HEK293 (cell line): Measurements from ENCODE around the gene SLC9A9.

ENCODE experiments used
- CTCF ChIA-PET: fragments of 350-600 bp; formaldehyde crosslinking; extraction: SDS; loops from one replicate; lab custom pipeline; 2021; ENCODE audit warnings: antibody characterized with exemption; lab: Yijun Ruan, JAX
- POLR2A ChIA-PET: fragments of 300-600 bp; formaldehyde crosslinking; extraction: SDS; loops from one replicate; lab custom pipeline; 2020; ENCODE audit warnings: antibody characterized with exemption, inconsistent platforms; lab: Yijun Ruan, JAX
- H3K27ac ChIP-seq: fragments of 200-500 bp; sonication (Bioruptor generic); 2 replicates; pipeline ENCODE4 v1.5.1; 2014; ENCODE audit warnings: low read depth, low read length, control low read depth, inconsistent platforms; ENCODE audit errors: extremely low read depth
- H3K36me3 ChIP-seq, 2 experiments: fragments of 200-500 bp in 1 of 2; sonication (Bioruptor generic) in 1 of 2; 1 replicate in 1 of 2; 2 replicates in 1 of 2; pipeline ENCODE4 v1.5.1; 2014 to 2017; ENCODE audit warnings: inconsistent platforms in 2 of 2, low read length in 2 of 2; ENCODE audit not compliant: control insufficient read depth in 2 of 2, insufficient read depth in 1 of 2
- H3K4me1 ChIP-seq: fragments of 200-500 bp; sonication (Bioruptor generic); 2 replicates; pipeline ENCODE4 v1.5.1; 2014; ENCODE audit warnings: mild to moderate bottlenecking, low read length, inconsistent platforms; ENCODE audit not compliant: control insufficient read depth, insufficient read depth
- H3K4me3 ChIP-seq: 2 replicates; pipeline ENCODE4 v1.5.1; 2011; ENCODE audit warnings: low read depth, mild to moderate bottlenecking, control low read depth, low read length, moderate library complexity
- H3K9me3 ChIP-seq: fragments of 200-500 bp; sonication (Bioruptor generic); 2 replicates; pipeline ENCODE4 v1.5.1; 2014; ENCODE audit warnings: low read depth, low read length, inconsistent platforms; ENCODE audit not compliant: control insufficient read depth, insufficient read depth
- BCL6B ChIP-seq: fragments of 450-650 bp; formaldehyde crosslinking; IDR thresholded peaks from 2 replicates; pipeline ENCODE4 v1.5.1; 2017; ENCODE audit warnings: missing biosample characterization, missing genetic modification characterization
- PRDM10 ChIP-seq: fragments of 450-650 bp; formaldehyde crosslinking; IDR thresholded peaks from 2 replicates; pipeline ENCODE4 v1.5.1; 2016; ENCODE audit warnings: missing biosample characterization, missing genetic modification characterization
- SP7 ChIP-seq: fragments of 450-650 bp; formaldehyde crosslinking; IDR thresholded peaks from 2 replicates; pipeline ENCODE4 v1.5.1; 2016; ENCODE audit warnings: missing biosample characterization, missing genetic modification characterization
- TCF7L2 ChIP-seq: IDR thresholded peaks from 2 replicates; pipeline ENCODE4 v1.6.1; 2011; ENCODE audit warnings: low read depth, mild to moderate bottlenecking, inconsistent platforms, low read length, moderate library complexity, borderline replicate concordance
- ZBTB1 ChIP-seq: fragments of 450-650 bp; formaldehyde crosslinking; IDR thresholded peaks from 2 replicates; pipeline ENCODE4 v1.5.1; 2016; ENCODE audit warnings: missing biosample characterization, missing genetic modification characterization
- ZBTB20 ChIP-seq: fragments of 450-650 bp; formaldehyde crosslinking; IDR thresholded peaks from 2 replicates; pipeline ENCODE4 v1.5.1; 2016; ENCODE audit warnings: missing biosample characterization, missing genetic modification characterization
- ZBTB21 ChIP-seq: fragments of 450-650 bp; formaldehyde crosslinking; IDR thresholded peaks from 2 replicates; pipeline ENCODE4 v1.5.1; 2017; ENCODE audit warnings: missing biosample characterization, missing genetic modification characterization
- ZNF10 ChIP-seq: fragments of 450-650 bp; formaldehyde crosslinking; IDR thresholded peaks from 2 replicates; pipeline ENCODE4 v1.5.1; 2017; ENCODE audit warnings: missing biosample characterization, missing genetic modification characterization
- ZNF140 ChIP-seq: fragments of 450-650 bp; formaldehyde crosslinking; IDR thresholded peaks from 2 replicates; pipeline ENCODE4 v1.5.1; 2016; ENCODE audit warnings: missing biosample characterization, missing genetic modification characterization
- ZNF157 ChIP-seq: fragments of 450-650 bp; formaldehyde crosslinking; IDR thresholded peaks from 2 replicates; pipeline ENCODE4 v1.5.1; 2016; ENCODE audit warnings: missing biosample characterization, missing genetic modification characterization
- ZNF184 ChIP-seq: fragments of 450-650 bp; IDR thresholded peaks from 2 replicates; pipeline ENCODE4 v1.5.1; 2018; ENCODE audit warnings: missing biosample characterization, mild to moderate bottlenecking, missing genetic modification characterization
- ZNF211 ChIP-seq: fragments of 450-650 bp; formaldehyde crosslinking; IDR thresholded peaks from 2 replicates; pipeline ENCODE4 v1.5.1; 2016; ENCODE audit warnings: low read depth, missing biosample characterization, missing genetic modification characterization
- ZNF214 ChIP-seq: fragments of 450-650 bp; formaldehyde crosslinking; IDR thresholded peaks from 2 replicates; pipeline ENCODE4 v1.5.1; 2017; ENCODE audit warnings: missing biosample characterization, mild to moderate bottlenecking, missing genetic modification characterization, borderline replicate concordance
- ZNF274 ChIP-seq, 2 experiments: fragments of 200-500 bp in 1 of 2; fragments of 450-650 bp in 1 of 2; sonication (Bioruptor generic) in 1 of 2; formaldehyde crosslinking in 1 of 2; IDR thresholded peaks; 2 replicates each; pipeline versions ENCODE4 v1.5.1 to v1.6.1; 2014 to 2016; ENCODE audit warnings: borderline replicate concordance in 1 of 2, inconsistent platforms in 1 of 2, low read length in 1 of 2, missing biosample characterization in 1 of 2, missing genetic modification characterization in 1 of 2
- ZNF398 ChIP-seq: fragments of 450-650 bp; formaldehyde crosslinking; IDR thresholded peaks from 2 replicates; pipeline ENCODE4 v1.5.1; 2017; ENCODE audit warnings: missing biosample characterization, missing genetic modification characterization
- ZNF488 ChIP-seq: fragments of 450-650 bp; formaldehyde crosslinking; IDR thresholded peaks from 2 replicates; pipeline ENCODE4 v1.5.1; 2016; ENCODE audit warnings: missing biosample characterization, missing genetic modification characterization
- ZNF571 ChIP-seq: fragments of 450-650 bp; formaldehyde crosslinking; IDR thresholded peaks from 2 replicates; pipeline ENCODE4 v1.5.0; 2017; ENCODE audit warnings: missing biosample characterization, missing genetic modification characterization
- ZNF585B ChIP-seq: fragments of 450-650 bp; formaldehyde crosslinking; IDR thresholded peaks from 2 replicates; pipeline ENCODE4 v1.5.1; 2016; ENCODE audit warnings: missing biosample characterization, missing genetic modification characterization
- ZNF629 ChIP-seq: fragments of 450-650 bp; formaldehyde crosslinking; IDR thresholded peaks from 2 replicates; pipeline ENCODE4 v1.5.1; 2017; ENCODE audit warnings: missing biosample characterization, missing genetic modification characterization
- ZNF707 ChIP-seq: fragments of 450-650 bp; formaldehyde crosslinking; IDR thresholded peaks from 2 replicates; pipeline ENCODE4 v1.5.1; 2016; ENCODE audit warnings: missing biosample characterization, missing genetic modification characterization
- ZNF747 ChIP-seq: fragments of 450-650 bp; formaldehyde crosslinking; IDR thresholded peaks from 2 replicates; pipeline ENCODE4 v1.5.1; 2016; ENCODE audit warnings: missing biosample characterization, missing genetic modification characterization
- ZNF768 ChIP-seq: fragments of 450-650 bp; formaldehyde crosslinking; IDR thresholded peaks from 2 replicates; pipeline ENCODE4 v1.5.1; 2018; ENCODE audit warnings: missing biosample characterization, mild to moderate bottlenecking, missing genetic modification characterization
- TF ChIP-seq, protein P1 (sequence below): fragments of 450-650 bp; formaldehyde crosslinking; IDR thresholded peaks from 2 replicates; pipeline ENCODE4 v1.5.0; 2017; ENCODE audit warnings: missing biosample characterization, missing genetic modification characterization, borderline replicate concordance
- TF ChIP-seq, protein P2 (sequence below): fragments of 450-650 bp; formaldehyde crosslinking; IDR thresholded peaks from 2 replicates; pipeline ENCODE4 v1.5.1; 2016; ENCODE audit warnings: missing biosample characterization, missing genetic modification characterization

The SLC9A9 gene

DNA sequence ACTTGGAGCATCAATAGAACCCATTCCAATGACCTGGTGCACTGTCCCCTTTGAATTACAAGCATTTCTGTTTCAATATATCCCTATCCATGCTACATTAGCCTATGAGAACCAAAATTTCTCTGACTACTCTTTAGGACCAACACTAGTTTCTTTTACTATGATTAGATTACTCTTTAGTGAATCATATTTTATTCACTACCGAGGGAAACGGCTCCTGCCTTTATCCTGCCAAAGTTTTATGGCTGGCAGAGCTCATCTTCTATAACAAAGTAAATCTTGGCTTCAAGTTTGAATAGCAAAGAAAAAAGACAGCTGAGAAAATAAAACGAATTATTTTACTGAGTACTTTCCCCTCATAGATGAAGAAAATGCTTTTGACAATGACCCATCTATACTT, 120.9 kb downstream of the SLC9A9 start (continued):
- TF ChIP-seq ZNF274 (IDR thresholded peaks at IDR 0.05; ENCODE audit: low read length), result no peak
- TF ChIP-seq ZNF274 (tag by site-specific recombination; IDR thresholded peaks at IDR 0.05; ENCODE audit: borderline replicate concordance), result no peak
- TF ChIP-seq ZBTB20 (tag by site-specific recombination), result no peak
- TF ChIP-seq BCL6B, result no peak
- TF ChIP-seq TCF7L2, result no peak

DNA sequence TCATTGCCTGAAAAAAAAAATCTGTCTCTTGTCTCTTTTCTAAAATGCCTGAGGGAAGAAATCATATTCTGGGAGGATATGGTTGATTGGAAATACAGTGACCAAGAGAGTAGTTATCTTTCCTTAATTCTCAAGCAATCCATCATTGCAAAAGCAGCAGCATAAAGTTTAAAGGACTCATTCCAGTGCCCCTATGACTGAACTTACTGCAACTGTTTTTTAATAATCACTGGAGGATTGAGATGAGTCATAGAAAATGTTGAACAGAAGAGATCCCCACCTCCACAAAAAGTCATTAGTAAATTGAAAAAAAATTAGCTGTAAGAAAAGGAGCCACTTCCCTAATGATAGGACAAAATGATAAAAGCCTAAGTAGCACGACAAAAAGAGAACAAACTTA, 121.5 kb downstream of the SLC9A9 start:
- H3K4me1 ChIP-seq, result no peaks in the 10 kb centered on the region
- POLR2A ChIA-PET, result no interaction called here
- H3K36me3 ChIP-seq, result no peaks in the 10 kb centered on the region
- TF ChIP-seq ZNF140 (no peak), ZNF747 (no peak), ZBTB1 (no peak), ZNF571 (no peak), ZNF707 (no peak), ZNF211 (tag by site-specific recombination) (no peak), ZNF214 (tag by site-specific recombination) (no peak)
- TF ChIP-seq, protein P1, sequence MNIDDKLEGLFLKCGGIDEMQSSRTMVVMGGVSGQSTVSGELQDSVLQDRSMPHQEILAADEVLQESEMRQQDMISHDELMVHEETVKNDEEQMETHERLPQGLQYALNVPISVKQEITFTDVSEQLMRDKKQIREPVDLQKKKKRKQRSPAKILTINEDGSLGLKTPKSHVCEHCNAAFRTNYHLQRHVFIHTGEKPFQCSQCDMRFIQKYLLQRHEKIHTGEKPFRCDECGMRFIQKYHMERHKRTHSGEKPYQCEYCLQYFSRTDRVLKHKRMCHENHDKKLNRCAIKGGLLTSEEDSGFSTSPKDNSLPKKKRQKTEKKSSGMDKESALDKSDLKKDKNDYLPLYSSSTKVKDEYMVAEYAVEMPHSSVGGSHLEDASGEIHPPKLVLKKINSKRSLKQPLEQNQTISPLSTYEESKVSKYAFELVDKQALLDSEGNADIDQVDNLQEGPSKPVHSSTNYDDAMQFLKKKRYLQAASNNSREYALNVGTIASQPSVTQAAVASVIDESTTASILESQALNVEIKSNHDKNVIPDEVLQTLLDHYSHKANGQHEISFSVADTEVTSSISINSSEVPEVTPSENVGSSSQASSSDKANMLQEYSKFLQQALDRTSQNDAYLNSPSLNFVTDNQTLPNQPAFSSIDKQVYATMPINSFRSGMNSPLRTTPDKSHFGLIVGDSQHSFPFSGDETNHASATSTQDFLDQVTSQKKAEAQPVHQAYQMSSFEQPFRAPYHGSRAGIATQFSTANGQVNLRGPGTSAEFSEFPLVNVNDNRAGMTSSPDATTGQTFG (tag by site-specific recombination), result no peak
- H3K9me3 ChIP-seq, result no peaks in the 10 kb centered on the region
- H3K27ac ChIP-seq, result no peak overlapping the region
- CTCF ChIA-PET, result no interaction called here
- no peak overlapping the region for H3K4me3 ChIP-seq

DNA sequence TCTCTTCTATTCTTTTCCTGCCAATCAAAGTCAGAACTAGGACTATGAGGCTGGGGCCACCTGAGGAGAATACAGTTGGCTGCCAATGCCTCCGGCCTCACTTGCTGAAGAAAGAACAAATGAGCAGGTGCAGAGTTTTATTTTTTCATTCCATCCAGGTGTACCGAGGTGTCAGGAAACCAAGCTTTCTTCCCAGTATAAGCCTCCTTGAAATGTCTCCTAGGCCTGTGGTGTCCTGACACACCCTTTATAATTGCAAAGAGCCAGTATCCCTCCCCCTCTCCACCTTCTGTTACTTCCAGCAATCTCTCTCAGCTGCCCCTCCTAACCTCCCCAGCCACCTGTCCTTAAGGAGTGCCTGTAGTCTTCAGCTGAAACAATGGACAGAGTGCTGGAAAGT, 127.9 kb downstream of the SLC9A9 start:
- Histone ChIP-seq H3K9me3 (no peaks in the 10 kb centered on the region), H3K36me3 (no peaks in the 10 kb centered on the region), H3K4me1 (no peaks in the 10 kb centered on the region), H3K27ac (no peak overlapping the region), H3K4me3 (no peak overlapping the region)
- POLR2A ChIA-PET, result no interaction called here
- CTCF ChIA-PET, result no interaction called here
- no peak for TF ChIP-seq ZNF184
- no peak for TF ChIP-seq ZNF585B (tag by site-specific recombination)
- no peak for TF ChIP-seq ZNF10
- no peak for TF ChIP-seq ZNF629 (tag by site-specific recombination)
- no peak for TF ChIP-seq PRDM10 (tag by site-specific recombination)
- no peak for TF ChIP-seq ZNF398 (tag by site-specific recombination)
- no peak for TF ChIP-seq ZNF157 (tag by site-specific recombination)
- TF ChIP-seq ZNF488 (tag by site-specific recombination), result no peak
- TF ChIP-seq ZNF768, result no peak
- TF ChIP-seq SP7 (tag by site-specific recombination), result no peak
- TF ChIP-seq, protein P2, sequence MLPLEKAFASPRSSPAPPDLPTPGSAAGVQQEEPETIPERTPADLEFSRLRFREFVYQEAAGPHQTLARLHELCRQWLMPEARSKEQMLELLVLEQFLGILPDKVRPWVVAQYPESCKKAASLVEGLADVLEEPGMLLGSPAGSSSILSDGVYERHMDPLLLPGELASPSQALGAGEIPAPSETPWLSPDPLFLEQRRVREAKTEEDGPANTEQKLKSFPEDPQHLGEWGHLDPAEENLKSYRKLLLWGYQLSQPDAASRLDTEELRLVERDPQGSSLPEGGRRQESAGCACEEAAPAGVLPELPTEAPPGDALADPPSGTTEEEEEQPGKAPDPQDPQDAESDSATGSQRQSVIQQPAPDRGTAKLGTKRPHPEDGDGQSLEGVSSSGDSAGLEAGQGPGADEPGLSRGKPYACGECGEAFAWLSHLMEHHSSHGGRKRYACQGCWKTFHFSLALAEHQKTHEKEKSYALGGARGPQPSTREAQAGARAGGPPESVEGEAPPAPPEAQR, result no peak
- no peak for TF ChIP-seq ZBTB21 (tag by site-specific recombination)
